Lung microvascular endothelial cell (primary cell): ENCODE measurements around the gene PCNX1. TPM values are rescaled to one million over a fixed set of nuclear protein-coding genes. Genes with fewer than 3 reads are reported as not detected.

Experiments
- DNase-seq, 2 donors: peaks; one replicate each; pipeline versions ENCODE4 v3.0.0 to v3.0.0-alpha.2; 2010; ENCODE audit warnings: low read depth in 2 of 2
- total RNA-seq: library from RNA; depleted of rRNA; stranded (reverse); fragments of >200 nt; gene quantifications from 2 replicates; pipeline ENCODE4 v1.2.1, GENCODE V29; 2014

Gene PCNX1
- total RNA-seq, 1 donor from 2014 or later: 31.2 TPM

DNA sequence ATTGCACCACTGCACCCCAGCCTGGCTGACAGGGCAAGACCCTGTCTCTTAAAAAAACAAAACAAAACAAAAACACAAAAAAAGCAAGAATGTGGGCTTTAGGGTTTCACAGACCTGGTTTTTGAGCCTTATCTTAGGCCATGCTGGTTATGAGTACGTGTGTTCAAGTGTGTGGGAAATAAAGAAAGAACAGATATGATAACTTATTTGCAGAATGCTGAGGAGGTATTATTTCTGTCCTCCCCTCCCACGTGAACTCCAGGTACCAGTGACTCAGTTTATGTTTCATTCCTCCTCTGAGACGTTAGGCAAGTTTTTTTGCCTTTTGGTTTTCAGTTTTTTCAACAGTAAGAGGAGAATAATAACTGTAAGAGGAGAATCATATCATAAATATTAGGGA, 49.3 kb downstream of the PCNX1 start:
- DNase-seq: no peak

GRCh38 chr14:70957710-70958109, 50.5 kb downstream of the PCNX1 start:
- no peak for DNase-seq

- DNase-seq: no peak
Observed at GRCh38 chr14:70962935-70963334, 55.7 kb downstream of the PCNX1 start.

- no peak for DNase-seq
Observed at GRCh38 chr14:70964492-70964891, 57.2 kb downstream of the PCNX1 start.

DNA sequence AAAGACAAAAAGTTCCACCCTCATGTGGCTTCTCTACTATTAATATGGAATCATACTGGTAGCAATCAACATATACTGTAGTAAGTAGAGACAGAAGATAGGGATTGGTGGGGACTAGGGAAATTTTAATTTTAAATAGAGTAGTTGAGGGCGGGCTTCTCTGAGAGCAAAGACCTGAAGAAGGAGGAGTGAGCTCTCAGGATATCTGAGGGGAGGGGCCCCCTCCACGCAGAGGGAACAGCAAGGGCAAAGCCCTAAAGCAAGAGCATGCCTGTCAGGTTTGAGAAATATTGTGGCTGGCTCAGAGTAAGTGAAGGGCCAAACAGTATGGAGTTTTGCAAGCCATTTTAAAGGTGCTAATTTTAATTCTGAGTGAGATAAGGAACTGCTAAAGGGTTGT, 64.3 kb downstream of the PCNX1 start:
- no peak for DNase-seq

DNA sequence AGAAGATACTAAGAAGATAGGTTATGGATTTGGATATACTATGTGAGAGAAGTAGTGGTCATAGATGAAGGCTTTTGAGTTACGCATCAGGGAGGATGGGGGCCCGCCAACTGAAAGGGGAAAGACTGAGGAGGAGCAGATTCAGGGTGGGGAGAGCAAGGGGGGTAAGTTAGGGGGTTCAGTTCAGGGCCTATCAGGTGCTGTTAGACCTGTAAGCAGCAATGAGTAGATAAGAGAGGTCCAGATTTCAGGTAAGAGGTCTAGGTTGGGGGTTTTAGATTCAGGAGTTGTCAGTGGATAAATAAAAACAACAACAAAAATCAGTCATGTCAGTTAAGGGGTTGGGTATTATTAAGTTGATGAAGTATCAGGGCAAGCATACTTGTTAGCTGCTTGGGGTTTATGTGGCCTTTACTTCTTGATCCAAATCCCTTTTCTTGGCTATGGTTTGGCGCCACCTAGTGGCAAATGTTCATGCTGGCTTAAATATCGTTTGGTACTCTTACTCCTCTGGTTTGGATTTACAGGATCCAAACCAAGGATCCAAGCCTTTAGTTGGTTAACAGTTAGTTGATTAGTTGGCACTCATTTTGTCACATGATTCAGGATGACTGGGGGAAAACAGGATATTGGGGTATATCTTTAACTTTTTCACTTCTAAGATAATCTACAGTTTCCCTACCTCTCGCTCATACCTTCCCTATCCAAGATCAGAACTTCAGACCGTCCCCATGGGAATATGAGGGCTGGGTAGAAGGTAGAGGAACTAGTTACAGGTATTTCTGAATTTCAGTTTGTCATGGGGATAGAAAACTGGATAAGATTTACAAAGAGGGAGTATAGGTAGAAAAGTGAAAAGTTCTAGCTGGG, 65.1 kb downstream of the PCNX1 start:
- peak; percentile 89 for DNase-seq

DNA sequence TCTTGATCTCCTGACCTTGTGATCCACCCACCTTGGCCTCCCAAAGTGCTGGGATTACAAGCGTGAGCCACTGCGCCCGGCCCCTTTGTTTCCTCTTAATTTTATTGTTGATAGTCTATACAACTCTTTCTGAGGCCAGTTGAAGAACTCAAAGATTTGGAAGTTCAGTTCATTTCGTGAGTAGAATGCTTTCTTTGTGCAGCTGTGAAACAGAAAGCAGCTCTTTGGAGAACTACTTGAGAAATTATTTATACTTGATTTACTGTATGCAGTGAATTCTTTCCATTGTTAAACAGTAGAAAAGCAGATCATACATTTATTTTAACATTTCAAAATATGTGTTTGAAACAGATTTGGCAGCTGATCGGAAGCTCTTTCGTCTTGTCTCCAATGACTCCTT, 69.3 kb downstream of the PCNX1 start:
- no peak for DNase-seq

GRCh38 chr14:70981000-70981952, 74.0 kb downstream of the PCNX1 start:
- DNase-seq: peak; percentile 11 to 48

DNA sequence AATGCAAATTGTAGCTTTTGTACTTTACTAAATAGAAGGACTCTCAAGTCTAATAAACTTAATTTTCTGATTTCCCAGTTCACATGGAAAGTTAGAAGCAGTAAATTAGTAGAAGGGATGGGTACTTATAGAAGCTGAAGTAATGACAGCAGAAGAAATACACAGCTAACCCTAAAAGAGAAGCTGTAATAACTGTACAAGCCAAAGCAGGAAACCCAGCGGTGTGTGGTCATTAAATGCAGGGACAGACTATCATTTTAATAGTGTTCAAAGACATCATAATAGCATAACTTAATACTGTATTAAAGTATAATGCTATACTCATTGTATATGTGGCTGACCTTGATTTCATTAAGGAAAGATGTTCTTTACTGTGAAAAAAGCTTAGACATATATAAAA, 74.9 kb downstream of the PCNX1 start:
- DNase-seq: peak; percentile 4 to 27

GRCh38 chr14:70987041-70987440, 79.8 kb downstream of the PCNX1 start:
- DNase-seq: no peak

DNA sequence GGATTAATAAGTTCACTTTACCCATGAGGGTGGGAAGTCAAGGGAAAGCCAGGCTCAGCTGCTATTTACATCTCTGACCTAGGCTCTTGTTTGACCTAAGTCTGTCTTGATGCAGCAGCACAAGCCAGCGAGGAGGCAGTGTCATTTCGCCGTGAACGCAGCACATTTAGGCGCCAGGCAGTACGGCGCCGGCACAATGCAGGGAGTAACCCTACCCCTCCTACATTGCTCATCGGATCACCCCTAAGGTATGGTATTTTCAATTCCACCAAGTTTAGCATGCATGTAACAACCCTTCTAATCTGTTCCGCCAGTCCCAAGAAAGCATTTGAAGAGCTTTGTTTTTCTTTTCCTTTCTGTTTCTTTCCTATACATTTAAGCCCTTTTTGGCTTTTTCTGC, 81.2 kb downstream of the PCNX1 start:
- DNase-seq: no peak

GRCh38 chr14:70993931-70994330, 86.7 kb downstream of the PCNX1 start:
- DNase-seq: no peak

GRCh38 chr14:70995211-70995610, 88.0 kb downstream of the PCNX1 start:
- no peak for DNase-seq

- DNase-seq: no peak
Observed at GRCh38 chr14:70995671-70996070, 88.4 kb downstream of the PCNX1 start.

DNA sequence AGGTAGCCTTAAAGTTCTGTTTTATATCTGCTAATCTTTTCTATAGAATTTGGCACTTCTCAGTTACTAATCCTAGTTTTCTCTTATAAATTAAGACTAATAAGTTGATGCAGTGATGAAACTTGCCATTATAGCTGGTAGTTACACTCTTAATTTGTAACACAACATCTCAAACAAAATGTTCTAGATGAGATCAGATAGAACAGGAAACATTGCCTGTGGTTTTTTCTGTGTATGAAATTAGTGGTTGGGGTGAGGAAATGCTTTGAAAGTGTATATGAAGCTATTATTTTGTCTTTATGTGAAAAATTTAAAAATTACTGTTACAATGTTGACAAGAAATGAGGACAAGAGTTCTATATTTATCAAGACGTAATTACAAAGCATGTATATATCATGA, 91.9 kb downstream of the PCNX1 start:
- DNase-seq: peak in 1 of 2 donors; percentile 11

DNA sequence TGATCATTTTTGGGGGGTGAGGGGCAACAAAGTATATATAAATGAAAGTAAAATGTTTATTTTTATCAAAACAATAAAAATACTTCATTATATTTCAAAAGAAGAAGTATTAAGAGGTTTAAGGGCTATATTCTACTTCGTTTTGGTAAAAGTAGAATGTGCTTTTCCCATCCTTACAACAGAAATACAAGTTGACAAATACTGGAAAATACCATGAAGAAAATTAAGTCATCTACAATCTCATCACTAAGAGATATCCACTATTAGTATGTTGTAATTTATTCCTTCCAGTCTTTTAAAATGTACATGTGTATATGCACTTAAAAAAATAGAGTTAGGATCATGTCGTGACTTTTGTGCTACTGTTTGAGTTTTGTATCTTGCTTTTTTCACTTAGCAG, 92.8 kb downstream of the PCNX1 start:
- no peak for DNase-seq

DNA sequence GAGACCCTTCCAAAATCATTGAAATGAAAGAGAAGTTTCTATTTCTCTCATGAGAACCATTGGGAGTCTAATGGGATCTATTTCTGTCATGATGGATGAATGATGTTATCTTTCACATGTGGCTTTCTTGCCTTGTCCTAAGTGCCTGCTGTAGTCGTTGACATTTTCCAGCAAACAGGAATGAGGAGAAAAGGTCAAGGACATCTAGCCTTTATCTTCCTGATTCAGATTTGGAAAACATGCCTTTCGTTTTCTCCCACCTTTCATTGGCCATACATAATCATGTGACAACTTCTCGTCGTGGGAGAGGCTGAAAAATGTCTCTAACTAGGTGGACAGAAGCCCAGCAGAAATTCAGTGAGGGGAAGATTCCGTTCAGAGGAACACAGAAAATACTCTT, 94.5 kb downstream of the PCNX1 start:
- no peak for DNase-seq

- DNase-seq: no peak
Observed at GRCh38 chr14:71003156-71003555, 95.9 kb downstream of the PCNX1 start.

DNA sequence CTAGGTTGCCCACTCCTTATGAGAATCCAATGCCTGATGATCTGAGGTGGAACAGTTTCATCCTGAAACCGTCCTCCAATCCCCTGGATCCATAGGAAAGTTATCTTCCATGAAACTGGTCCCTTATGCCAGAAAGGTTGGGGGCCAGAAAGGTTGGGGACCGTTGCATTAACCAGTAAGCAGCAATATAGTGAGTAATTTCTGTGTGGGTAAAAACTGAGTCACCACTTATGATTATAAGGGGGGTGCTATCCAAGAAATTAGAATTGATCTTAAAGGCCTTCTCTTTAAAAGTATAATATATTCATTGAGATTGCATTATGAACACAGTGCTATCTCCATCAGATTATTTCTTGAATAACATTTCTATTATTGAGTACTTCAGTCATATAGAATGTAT, 97.2 kb downstream of the PCNX1 start:
- DNase-seq: no peak

DNA sequence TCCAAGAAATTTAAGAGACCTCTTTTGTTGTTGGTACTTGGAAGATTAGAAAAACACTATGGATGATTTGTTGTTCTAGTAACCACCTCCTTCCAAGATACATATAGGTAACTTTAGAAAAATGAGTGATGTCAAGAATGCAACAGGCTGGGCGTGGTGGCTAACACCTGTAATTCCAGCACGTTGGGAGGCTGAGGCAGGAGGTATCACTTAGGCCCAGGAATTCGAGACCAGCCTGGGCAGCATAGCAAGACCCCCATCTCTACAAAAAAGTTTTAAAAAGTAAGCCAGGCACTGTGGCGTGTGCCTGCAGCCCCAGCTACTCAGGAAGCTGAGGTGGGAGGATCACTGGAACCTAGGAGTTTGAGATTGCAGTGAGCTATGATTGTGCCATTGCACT, 97.8 kb downstream of the PCNX1 start:
- no peak for DNase-seq

DNA sequence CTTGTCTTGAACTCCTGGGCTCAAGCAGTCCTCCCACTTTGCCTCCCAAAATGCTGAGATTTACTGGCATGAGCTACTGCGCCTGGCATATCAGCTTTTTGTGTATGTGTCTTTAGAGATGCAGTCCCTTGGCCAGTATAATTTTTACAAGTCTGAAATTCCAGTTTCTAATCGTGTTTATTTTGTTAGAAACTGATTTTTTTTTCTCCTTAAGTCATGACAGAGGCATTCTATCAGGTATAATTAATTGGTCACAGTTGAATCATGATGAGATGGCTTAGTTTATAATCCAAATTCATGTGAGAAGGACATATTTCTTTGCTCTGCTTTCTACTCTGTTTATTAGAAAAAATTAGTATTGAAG, 98.9 kb downstream of the PCNX1 start:
- DNase-seq: no peak

DNA sequence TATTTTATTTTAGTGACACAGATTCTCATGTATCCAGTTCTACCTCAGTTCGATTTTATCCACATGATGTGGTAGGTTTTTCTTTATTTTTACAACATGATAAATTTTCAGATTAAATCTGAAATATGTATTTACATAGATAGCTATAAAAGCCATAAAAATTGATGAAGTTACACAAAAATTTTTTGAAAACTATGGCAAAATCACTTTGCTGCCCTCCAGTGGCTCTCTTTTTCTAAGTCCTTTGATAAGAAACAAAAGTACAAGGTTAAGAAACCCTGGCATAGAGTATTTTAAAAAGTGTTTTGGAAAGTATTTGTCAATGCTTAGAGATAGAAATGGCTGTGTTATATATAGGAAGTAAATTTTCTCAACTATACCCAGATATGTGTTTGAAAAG, 104.2 kb downstream of the PCNX1 start:
- DNase-seq: no peak

- DNase-seq: no peak
Observed at GRCh38 chr14:71012888-71013287, 105.6 kb downstream of the PCNX1 start.
